Activated naive CD4-positive, alpha-beta T cell treated with Interleukin-2 at 50 U/mL for 16 hours (primary cell): ENCODE results near the gene LZTR1.
"Not testable (repeated sequence)": the region's sequence is repeated elsewhere in the genome, so short reads cannot be mapped to it uniquely, and the experiment has no call there.

ENCODE experiments used
- DNase-seq: peaks from one replicate; pipeline ENCODE4 v3.0.0-alpha.2; 2020

LZTR1 gene

DNA sequence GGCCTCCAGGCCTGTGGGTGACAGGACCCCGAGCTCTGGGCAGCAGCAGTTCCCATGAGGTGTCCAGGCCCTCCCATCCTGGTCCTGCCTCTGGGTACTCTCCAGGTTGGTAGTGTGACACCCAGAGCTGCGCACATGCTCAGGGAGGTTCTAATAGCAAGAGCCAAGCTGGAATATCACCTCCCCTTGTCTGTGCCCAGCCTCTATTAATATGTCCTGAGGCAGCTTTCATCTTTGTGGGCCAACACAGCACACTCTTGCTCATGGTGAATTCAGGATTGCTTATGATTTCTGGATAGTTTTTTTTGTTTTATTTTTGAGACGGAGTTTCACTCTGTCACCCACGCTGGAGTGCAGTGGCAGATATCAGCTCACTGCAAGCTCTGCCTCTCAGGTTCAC, 36.2 kb downstream of the LZTR1 start:
- DNase-seq: no peak

- DNase-seq: no peak
Measured at GRCh38 chr22:21020802-21021429, 38.8 kb downstream of the LZTR1 start.

GRCh38 chr22:21022507-21022906, 40.4 kb downstream of the LZTR1 start:
- DNase-seq: no peak

- DNase-seq: no peak
Measured at GRCh38 chr22:21022955-21023614, 41.0 kb downstream of the LZTR1 start.

- no peak for DNase-seq
Measured at GRCh38 chr22:21025266-21025665, 43.2 kb downstream of the LZTR1 start.

GRCh38 chr22:21025763-21026755, 44.0 kb downstream of the LZTR1 start:
- DNase-seq: no peak

GRCh38 chr22:21026783-21027692, 44.9 kb downstream of the LZTR1 start:
- DNase-seq: no peak

DNA sequence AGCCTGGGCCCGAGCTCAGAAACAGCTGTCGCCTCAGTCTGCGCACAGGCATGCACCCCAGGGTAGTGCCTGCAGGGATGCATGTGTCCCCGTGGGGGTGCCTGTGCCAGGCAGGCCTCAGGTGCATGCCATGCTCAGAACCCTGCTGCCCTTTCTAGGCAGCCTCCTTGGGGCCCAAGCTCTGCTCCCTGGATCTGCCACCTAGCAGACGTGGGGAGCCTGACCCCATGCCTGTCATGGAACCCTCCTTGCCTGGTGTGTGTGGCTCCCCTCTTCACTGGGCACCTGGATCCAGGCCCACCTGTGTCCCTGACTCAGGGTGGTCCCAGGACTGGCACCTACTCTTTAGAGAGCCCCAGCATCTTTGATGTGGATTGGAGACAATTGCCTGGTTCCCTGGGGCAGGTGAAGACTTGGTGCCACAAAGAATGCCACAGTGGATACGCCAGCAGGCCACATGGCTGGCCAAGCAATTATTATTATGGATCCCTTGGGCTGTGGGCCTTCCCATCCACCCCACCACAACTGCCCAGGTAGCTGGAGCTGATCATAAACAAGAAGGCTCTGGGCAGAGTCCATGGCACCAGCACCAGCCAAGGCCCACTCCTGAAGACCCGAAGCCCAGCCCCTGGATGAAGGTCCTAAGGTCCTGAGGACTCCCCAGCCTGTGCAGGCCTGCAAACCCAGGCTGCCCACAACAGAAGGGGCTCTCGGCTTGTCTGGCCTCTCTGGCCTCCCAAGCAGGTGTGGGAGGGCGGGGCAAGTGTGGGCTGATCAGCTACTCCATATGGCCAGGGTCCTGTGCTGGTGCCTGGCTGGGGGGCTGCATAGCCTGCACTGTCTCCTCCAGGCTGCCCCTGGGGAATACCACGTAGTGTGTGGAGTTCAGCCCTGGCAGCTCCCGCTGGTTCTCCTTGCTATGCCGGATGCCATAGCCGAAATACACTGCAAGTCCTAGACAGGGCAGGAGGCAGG, 46.5 kb downstream of the LZTR1 start:
- no peak for DNase-seq

DNA sequence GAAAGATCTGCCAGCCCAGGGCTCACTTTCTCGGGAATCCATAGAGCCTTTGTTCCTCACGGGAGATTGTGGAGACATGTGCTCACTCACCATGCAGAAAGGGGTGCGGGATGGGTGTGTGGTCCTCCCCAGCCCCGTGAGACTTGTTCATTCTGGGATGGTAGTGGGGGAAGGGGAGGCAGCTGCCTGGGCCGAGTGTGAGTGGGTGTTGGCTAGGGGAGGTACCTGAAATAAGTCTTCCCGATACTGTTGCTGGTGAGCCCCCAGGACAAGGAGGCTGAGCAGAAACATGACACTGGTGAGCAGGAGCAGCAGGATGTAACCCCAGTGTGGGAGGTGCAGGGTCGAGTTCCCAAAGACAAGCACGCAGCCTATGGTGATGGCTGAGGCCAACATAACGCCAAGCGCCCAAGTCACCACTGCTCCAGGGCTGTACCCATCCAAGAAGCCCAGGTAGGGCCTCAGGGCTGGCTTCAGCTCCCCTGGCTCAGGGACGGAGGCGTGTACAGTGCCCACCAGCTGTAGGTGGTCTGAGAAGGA, 47.5 kb downstream of the LZTR1 start:
- DNase-seq: no peak

DNA sequence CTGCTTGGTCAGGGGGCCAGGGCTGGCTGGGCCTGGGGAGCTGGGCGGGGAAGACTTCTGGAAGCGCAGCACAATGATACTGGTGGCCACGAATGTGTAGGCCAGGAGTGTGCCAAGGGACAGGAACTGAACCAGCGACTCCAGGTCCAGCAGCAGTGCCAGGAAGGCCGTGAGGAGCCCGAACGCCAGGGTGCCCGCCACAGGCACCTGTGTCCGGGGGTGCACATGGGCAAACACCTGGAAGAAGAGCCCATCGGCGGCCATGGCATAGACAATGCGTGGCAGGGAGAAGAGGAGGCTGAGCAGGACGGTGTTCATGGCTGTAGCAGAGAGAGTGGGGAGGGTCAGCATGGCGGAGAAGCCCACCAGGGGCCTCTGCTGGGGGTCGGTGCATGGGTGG, 47.9 kb downstream of the LZTR1 start:
- DNase-seq: no peak

DNA sequence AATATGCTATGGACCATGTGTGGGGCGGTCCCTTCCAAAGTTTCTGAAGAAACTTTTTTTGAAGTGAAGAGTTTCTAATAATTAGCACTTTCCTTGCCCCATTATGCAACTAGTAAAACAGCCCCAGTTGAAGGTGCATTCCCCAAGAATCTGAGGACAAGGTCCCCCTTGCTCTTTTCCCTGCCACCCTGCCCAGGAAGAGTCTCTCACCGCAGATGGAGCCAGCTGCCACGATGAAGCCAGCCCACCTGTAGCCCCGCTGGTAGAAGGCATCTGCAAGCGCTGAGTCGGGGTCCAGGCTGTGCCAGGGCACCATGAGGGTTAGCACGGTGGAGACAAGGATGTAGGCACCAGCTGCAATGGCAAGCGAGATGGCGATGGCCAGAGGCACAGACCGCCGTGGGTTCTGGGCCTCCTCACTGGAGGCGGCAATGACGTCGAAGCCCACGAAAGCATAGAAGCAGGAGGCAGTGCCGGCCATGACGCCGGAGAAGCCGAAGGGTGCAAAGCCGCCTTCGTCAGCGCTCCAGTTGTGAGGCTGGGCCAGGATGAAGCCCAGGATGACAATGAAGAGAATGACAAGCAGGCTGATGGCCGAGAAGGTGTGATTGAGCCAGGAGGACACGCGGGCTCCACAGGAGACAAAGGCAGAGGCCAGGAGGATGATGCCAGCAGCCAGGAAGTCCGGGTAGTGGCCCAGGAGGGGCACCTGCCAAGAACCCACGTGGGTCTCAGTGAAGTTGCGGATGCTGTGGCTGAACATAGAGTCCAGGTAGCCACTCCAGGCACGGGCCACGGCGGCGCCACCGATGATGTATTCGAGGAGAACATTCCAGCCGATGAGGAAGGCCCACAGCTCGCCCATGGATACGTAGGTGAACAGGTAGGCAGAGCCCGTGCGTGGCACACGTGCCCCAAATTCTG, 48.8 kb downstream of the LZTR1 start:
- DNase-seq: no peak

- no peak for DNase-seq
Measured at GRCh38 chr22:21031545-21032036, 49.5 kb downstream of the LZTR1 start.

GRCh38 chr22:21032037-21032867, 50.2 kb downstream of the LZTR1 start, which contains the start of gene SLC7A4:
TSS of gene SLC7A4 (minus strand) at chr22:21032561. CDS start at chr22:21031812, 749 bp downstream.
- DNase-seq: no peak

DNA sequence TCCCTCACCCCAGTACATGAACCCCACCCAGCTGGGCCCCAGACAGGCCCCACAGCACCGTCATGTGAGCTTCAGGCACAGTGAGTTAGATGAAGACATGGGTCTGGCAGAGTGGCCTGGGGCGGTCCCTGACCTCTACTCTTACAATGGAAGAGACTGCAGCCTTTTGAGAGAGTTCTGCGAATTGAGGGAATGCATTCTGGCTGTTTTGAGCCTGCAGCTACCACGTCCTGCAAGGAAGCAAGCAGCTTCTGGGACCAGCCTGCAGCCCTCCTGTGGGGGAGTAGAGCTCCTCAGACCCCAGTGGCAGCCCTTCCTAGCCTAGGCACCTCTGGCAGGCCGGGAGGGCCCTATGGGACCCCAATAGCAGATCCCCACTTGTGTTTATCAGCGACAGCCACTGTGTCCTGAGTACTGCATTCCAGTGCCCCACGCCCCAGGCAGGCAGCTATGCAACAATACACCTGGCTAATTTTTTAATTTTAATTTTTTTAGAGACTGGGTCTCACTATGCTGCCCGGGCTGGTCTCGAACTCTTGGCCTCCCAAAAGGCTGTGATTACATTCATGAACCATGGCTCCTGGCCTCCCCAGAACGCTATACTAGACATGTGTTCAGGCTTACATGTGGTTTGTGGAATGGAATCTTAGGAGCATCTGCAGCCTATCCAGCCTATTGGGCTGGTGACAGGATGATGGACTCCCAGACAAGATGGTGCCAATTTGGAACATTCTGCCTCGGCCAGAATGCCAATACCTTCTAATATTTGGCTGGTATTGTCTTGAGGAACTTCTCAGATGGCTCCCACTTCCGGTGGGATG, 51.0 kb downstream of the LZTR1 start:
- no peak for DNase-seq

DNA sequence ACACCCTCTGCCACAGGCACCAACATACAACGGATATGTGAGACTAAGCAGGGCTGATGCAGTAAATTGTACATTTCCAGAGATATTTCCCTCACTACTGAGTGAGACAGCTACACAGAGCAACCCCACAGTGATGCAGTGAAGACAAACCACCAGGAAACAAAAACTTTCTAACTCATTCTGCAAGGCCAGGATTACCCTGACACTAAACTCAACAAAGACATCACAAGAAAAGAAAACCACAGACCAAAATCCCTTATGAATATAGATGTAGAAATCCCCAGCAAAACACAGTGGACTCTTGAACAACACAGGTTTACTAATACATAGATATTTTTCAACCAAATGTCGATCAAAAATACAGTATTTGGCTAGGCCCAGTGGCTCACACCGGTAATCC, 51.8 kb downstream of the LZTR1 start:
- DNase-seq: no peak

- DNase-seq: no peak
Measured at GRCh38 chr22:21034989-21035388, 52.9 kb downstream of the LZTR1 start.

- DNase-seq: no peak
Measured at GRCh38 chr22:21038405-21038804, 56.3 kb downstream of the LZTR1 start.

DNA sequence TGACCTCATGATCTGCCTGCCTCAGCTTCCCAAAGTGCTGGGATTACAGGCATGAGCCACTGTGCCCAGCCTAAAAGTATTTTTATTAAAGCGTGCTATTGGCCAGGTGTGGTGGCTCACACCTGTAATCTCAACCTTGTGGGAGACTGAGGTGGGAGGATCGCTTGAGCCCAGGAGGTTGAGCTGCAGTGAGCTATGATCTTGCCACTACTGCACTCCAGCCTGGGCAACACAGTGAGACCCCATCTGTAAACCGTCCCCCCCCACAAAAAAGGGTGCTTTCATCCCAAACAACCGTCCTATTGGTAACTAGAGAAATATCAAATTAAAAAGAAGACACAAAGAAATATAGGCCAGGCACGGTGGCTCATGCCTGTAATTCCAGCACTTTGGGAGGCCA, 57.1 kb downstream of the LZTR1 start:
- not testable (repeated sequence) for DNase-seq
